Measurements from ENCODE around the gene TNFRSF21. TPM values are rescaled to one million over a fixed set of nuclear protein-coding genes. Genes with fewer than 3 reads are reported as not detected.

Gene TNFRSF21
- total and polyA plus RNA-seq, 2 donors (not counting 1 experiment from before 2014, with no cell fraction given): 0.43 to 1.2 TPM

DNA sequence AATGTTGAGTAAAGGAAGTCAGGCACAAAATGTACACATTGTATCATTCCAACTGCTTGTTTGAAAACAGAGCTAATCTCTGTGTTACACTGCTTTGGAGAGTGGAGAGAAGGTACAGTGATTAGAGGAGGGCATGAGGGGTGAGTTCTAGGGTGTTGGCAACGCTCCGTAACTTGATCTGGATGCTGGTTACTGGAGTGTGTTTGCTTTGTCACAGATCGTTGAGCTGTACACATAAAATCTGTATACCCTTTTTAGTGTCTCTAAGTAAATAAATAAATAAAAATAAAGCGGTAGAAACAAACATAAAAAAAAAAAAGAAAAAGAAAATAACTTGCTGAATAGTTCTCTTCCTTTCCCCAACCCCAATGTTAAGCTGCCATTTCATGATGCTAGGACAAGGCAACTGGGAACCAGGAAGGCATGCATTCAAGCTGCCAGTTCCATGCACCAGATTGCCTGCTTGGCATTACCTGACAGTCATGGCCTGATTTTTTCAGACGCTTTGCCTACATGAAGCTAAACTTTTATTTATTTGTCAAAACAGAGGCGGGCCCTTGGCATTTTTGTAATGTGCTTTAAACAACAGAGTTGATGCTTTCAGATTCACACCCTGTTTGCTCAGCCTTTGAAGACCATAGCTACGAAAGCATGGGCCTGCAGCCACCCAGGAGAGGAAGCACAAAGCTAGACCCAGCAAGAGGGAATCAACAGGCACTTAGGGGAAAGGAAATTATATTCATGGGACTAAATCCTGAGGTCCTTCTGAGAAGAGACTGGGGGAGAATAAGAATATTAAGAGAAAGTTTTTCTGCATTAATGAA lies 21.2 kb downstream of the TNFRSF21 start:
- ATAC-seq (ENCODE audit: low read depth) (no peak), DNase-seq (no peak)
- no peak overlapping the region for H3K4me3 ChIP-seq (ENCODE audit: control extremely low read depth in 1 of 5, extremely low read depth in 1 of 5, insufficient read depth in 1 of 5, low read depth in 2 of 5, low read length in 4 of 5)
- intact Hi-C loops (cut with micrococcal nuclease): no loop called here
- no peak overlapping the region for H3K27ac Mint-ChIP-seq
- no peaks in the 10 kb centered on the region for H3K4me1 Mint-ChIP-seq
- H3K36me3 ChIP-seq (replicated peaks in 1 of 2; ENCODE audit: control extremely low read depth in 1 of 2, control insufficient read depth in 1 of 2, extremely low read depth in 1 of 2, insufficient read depth in 2 of 2, low read length in 1 of 2): no peaks in the 10 kb centered on the region
- no peaks in the 10 kb centered on the region for H3K27me3 ChIP-seq (replicated peaks in 1 of 4; ENCODE audit: control extremely low read depth in 1 of 4, control insufficient read depth in 3 of 4, insufficient read depth in 4 of 4, low read length in 3 of 4)
- no peaks in the 10 kb centered on the region for H3K79me2 ChIP-seq (ENCODE audit: control insufficient read depth, insufficient read depth, low read length)
- H4K20me1 ChIP-seq (ENCODE audit: control insufficient read depth, insufficient read depth, low read length, poor library complexity, severe bottlenecking): no peaks in the 10 kb centered on the region
- no peaks in the 10 kb centered on the region for H3K4me1 ChIP-seq (ENCODE audit: control insufficient read depth in 2 of 2, insufficient read depth in 2 of 2, low read length in 2 of 2)
- H3K9ac ChIP-seq (ENCODE audit: low read length): no peak overlapping the region
- H3K9me3 Mint-ChIP-seq (ENCODE audit: insufficient read depth): peaks cover 2% of the 10 kb centered on the region
- no peak overlapping the region for H3K4me2 ChIP-seq (replicated peaks; ENCODE audit: low read depth, low read length, poor library complexity, severe bottlenecking)
- H3K27me3 Mint-ChIP-seq: no peaks in the 10 kb centered on the region
- H3K27ac ChIP-seq (ENCODE audit: low read length in 2 of 2): no peak overlapping the region
- CTCF ChIA-PET: no interaction called here
- 79% methylated on average over 3 of the region's 7 CpGs for WGBS (ENCODE audit: insufficient coverage)
- no peak overlapping the region for H2AFZ ChIP-seq (ENCODE audit: insufficient read depth, low read depth, low read length, poor library complexity, severe bottlenecking)
- TF ChIP-seq, protein P1, sequence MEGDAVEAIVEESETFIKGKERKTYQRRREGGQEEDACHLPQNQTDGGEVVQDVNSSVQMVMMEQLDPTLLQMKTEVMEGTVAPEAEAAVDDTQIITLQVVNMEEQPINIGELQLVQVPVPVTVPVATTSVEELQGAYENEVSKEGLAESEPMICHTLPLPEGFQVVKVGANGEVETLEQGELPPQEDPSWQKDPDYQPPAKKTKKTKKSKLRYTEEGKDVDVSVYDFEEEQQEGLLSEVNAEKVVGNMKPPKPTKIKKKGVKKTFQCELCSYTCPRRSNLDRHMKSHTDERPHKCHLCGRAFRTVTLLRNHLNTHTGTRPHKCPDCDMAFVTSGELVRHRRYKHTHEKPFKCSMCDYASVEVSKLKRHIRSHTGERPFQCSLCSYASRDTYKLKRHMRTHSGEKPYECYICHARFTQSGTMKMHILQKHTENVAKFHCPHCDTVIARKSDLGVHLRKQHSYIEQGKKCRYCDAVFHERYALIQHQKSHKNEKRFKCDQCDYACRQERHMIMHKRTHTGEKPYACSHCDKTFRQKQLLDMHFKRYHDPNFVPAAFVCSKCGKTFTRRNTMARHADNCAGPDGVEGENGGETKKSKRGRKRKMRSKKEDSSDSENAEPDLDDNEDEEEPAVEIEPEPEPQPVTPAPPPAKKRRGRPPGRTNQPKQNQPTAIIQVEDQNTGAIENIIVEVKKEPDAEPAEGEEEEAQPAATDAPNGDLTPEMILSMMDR (IDR thresholded peaks at IDR 0.05): no peak
- no peak overlapping the region for H3K4me3 Mint-ChIP-seq
- POLR2A ChIA-PET: no interaction called here
- peaks cover 0 to 5% (median 0%) of the 10 kb centered on the region in 3 donors for H3K9me3 ChIP-seq (ENCODE audit: control extremely low read depth in 1 of 3, control insufficient read depth in 2 of 3, insufficient read depth in 1 of 3, low read length in 2 of 3)

DNA sequence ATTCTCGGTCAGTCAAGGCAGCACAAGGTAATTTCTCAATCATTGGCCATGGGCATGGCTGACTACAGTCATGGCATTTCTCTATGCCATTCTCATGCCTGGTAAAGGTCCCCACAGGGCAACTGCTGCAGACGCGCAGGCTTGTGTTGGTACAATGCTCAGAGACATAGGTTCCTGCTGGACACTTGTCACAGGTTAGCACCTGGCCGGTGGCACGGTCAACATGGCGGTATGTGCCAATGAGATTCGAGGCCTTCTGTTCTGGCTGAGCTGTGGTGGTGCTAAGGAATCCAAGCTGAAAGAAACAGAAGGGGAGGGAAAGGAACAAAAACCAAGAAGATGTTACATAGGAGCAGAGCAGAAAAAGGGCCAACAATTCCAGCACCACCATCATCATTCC lies 23.4 kb downstream of the TNFRSF21 start:
- DNase-seq: no peak
- H3K4me3 ChIP-seq (ENCODE audit: control extremely low read depth in 1 of 5, extremely low read depth in 1 of 5, insufficient read depth in 1 of 5, low read depth in 2 of 5, low read length in 4 of 5): no peak overlapping the region
- H3K4me1 ChIP-seq (ENCODE audit: control insufficient read depth in 2 of 2, insufficient read depth in 2 of 2, low read length in 2 of 2): no peaks in the 10 kb centered on the region
- Mint-ChIP-seq H3K4me1 (no peaks in the 10 kb centered on the region), H3K27me3 (no peaks in the 10 kb centered on the region), H3K27ac (no peak overlapping the region), H3K4me3 (no peak overlapping the region), H3K9me3 (ENCODE audit: insufficient read depth) (peaks cover 2% of the 10 kb centered on the region)
- TF ChIP-seq, protein P1 (IDR thresholded peaks at IDR 0.05): no peak
- no peak overlapping the region for H3K9ac ChIP-seq (ENCODE audit: low read length)
- peaks cover 0 to 1% (median 0%) of the 10 kb centered on the region in 3 donors for H3K9me3 ChIP-seq (ENCODE audit: control extremely low read depth in 1 of 3, control insufficient read depth in 2 of 3, insufficient read depth in 1 of 3, low read length in 2 of 3)
- no peaks in the 10 kb centered on the region for H3K27me3 ChIP-seq (replicated peaks in 1 of 4; ENCODE audit: control extremely low read depth in 1 of 4, control insufficient read depth in 3 of 4, insufficient read depth in 4 of 4, low read length in 3 of 4)
- no peak for ATAC-seq (ENCODE audit: low read depth)
- no peak overlapping the region for H3K4me2 ChIP-seq (replicated peaks; ENCODE audit: low read depth, low read length, poor library complexity, severe bottlenecking)
- H4K20me1 ChIP-seq (ENCODE audit: control insufficient read depth, insufficient read depth, low read length, poor library complexity, severe bottlenecking): no peaks in the 10 kb centered on the region
- ChIA-PET CTCF (interaction anchor here (1.2 kb wide), 1 partner anchor 24 kb away, joined by 3 read pairs; no protein-coding TSS in a partner anchor), POLR2A (no interaction called here)
- no peaks in the 10 kb centered on the region for H3K79me2 ChIP-seq (ENCODE audit: control insufficient read depth, insufficient read depth, low read length)
- intact Hi-C loops (cut with micrococcal nuclease): no loop called here
- no peaks in the 10 kb centered on the region for H3K36me3 ChIP-seq (replicated peaks in 1 of 2; ENCODE audit: control extremely low read depth in 1 of 2, control insufficient read depth in 1 of 2, extremely low read depth in 1 of 2, insufficient read depth in 2 of 2, low read length in 1 of 2)
- whole genome bisulfite sequencing (ENCODE audit: insufficient coverage): 95% methylated on average over 6 of the region's 7 CpGs
- H3K27ac ChIP-seq (ENCODE audit: low read length in 2 of 2): no peak overlapping the region
- H2AFZ ChIP-seq (ENCODE audit: insufficient read depth, low read depth, low read length, poor library complexity, severe bottlenecking): no peak overlapping the region
